ENCODE data around the gene CLEC16A. TPM values are rescaled to one million over a fixed set of nuclear protein-coding genes. Genes with fewer than 3 reads are reported as not detected.

The CLEC16A gene
- total and polyA plus RNA-seq, 9 of the 15 experiments (the other 6 are each of a cell fraction or from before 2014, with no cell fraction given), result 1.00 to 22.3 (median 10.0) TPM

DNA sequence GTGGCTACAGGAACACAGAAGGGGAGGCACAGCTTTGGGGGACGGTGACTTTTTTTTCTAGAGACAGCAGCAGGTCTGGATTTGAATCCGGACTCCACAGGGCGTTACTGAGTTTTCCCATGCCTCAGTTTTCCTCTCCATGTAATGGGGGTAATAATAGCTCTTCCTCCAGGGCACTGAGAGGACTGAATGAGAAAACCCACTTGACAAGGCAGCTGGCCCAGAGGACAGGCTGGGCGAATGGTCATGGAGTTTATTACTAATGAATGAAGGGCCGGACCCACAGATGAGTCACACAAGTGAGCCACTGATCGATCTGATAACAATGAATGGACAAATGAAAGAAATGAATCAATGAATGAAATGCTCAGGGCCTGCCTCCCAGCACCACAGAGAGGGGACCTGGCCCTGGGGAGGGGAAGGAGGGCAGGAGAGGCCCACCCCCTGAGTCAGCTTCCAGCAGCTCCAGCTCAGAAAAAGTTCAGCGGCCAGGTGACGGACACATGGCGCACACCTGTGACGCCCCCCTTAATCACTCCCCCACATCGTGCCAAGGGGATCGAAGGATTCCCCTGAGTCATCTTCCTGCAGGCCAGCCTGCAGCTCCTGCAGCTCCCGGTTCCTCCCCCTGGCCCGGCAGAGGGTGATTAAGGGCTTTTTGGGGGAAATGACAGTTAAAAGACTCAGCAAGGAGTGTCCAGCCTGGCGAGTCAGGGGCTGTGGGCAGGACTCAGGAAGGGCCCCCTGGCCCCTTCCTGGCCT, 257.3 kb downstream of the CLEC16A start (continued):
- TF ChIP-seq, protein P1, sequence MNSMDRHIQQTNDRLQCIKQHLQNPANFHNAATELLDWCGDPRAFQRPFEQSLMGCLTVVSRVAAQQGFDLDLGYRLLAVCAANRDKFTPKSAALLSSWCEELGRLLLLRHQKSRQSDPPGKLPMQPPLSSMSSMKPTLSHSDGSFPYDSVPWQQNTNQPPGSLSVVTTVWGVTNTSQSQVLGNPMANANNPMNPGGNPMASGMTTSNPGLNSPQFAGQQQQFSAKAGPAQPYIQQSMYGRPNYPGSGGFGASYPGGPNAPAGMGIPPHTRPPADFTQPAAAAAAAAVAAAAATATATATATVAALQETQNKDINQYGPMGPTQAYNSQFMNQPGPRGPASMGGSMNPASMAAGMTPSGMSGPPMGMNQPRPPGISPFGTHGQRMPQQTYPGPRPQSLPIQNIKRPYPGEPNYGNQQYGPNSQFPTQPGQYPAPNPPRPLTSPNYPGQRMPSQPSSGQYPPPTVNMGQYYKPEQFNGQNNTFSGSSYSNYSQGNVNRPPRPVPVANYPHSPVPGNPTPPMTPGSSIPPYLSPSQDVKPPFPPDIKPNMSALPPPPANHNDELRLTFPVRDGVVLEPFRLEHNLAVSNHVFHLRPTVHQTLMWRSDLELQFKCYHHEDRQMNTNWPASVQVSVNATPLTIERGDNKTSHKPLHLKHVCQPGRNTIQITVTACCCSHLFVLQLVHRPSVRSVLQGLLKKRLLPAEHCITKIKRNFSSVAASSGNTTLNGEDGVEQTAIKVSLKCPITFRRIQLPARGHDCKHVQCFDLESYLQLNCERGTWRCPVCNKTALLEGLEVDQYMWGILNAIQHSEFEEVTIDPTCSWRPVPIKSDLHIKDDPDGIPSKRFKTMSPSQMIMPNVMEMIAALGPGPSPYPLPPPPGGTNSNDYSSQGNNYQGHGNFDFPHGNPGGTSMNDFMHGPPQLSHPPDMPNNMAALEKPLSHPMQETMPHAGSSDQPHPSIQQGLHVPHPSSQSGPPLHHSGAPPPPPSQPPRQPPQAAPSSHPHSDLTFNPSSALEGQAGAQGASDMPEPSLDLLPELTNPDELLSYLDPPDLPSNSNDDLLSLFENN (IDR thresholded peaks at IDR 0.05; ENCODE audit: low read depth in 2 of 2, low read length in 2 of 2), result no peak
- no peak for TF ChIP-seq SMAD2 (IDR thresholded peaks at IDR 0.05; ENCODE audit: low read depth, low read length)
- TF ChIP-seq, protein P2, sequence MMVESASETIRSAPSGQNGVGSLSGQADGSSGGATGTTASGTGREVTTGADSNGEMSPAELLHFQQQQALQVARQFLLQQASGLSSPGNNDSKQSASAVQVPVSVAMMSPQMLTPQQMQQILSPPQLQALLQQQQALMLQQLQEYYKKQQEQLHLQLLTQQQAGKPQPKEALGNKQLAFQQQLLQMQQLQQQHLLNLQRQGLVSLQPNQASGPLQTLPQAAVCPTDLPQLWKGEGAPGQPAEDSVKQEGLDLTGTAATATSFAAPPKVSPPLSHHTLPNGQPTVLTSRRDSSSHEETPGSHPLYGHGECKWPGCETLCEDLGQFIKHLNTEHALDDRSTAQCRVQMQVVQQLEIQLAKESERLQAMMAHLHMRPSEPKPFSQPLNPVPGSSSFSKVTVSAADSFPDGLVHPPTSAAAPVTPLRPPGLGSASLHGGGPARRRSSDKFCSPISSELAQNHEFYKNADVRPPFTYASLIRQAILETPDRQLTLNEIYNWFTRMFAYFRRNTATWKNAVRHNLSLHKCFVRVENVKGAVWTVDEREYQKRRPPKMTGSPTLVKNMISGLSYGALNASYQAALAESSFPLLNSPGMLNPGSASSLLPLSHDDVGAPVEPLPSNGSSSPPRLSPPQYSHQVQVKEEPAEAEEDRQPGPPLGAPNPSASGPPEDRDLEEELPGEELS (CRISPR knock-in tag; IDR thresholded peaks at IDR 0.05; ENCODE audit: borderline replicate concordance), result no peak
- no peak for TF ChIP-seq ZNF57 (CRISPR knock-in tag; IDR thresholded peaks at IDR 0.05)
- TF ChIP-seq, protein P3, sequence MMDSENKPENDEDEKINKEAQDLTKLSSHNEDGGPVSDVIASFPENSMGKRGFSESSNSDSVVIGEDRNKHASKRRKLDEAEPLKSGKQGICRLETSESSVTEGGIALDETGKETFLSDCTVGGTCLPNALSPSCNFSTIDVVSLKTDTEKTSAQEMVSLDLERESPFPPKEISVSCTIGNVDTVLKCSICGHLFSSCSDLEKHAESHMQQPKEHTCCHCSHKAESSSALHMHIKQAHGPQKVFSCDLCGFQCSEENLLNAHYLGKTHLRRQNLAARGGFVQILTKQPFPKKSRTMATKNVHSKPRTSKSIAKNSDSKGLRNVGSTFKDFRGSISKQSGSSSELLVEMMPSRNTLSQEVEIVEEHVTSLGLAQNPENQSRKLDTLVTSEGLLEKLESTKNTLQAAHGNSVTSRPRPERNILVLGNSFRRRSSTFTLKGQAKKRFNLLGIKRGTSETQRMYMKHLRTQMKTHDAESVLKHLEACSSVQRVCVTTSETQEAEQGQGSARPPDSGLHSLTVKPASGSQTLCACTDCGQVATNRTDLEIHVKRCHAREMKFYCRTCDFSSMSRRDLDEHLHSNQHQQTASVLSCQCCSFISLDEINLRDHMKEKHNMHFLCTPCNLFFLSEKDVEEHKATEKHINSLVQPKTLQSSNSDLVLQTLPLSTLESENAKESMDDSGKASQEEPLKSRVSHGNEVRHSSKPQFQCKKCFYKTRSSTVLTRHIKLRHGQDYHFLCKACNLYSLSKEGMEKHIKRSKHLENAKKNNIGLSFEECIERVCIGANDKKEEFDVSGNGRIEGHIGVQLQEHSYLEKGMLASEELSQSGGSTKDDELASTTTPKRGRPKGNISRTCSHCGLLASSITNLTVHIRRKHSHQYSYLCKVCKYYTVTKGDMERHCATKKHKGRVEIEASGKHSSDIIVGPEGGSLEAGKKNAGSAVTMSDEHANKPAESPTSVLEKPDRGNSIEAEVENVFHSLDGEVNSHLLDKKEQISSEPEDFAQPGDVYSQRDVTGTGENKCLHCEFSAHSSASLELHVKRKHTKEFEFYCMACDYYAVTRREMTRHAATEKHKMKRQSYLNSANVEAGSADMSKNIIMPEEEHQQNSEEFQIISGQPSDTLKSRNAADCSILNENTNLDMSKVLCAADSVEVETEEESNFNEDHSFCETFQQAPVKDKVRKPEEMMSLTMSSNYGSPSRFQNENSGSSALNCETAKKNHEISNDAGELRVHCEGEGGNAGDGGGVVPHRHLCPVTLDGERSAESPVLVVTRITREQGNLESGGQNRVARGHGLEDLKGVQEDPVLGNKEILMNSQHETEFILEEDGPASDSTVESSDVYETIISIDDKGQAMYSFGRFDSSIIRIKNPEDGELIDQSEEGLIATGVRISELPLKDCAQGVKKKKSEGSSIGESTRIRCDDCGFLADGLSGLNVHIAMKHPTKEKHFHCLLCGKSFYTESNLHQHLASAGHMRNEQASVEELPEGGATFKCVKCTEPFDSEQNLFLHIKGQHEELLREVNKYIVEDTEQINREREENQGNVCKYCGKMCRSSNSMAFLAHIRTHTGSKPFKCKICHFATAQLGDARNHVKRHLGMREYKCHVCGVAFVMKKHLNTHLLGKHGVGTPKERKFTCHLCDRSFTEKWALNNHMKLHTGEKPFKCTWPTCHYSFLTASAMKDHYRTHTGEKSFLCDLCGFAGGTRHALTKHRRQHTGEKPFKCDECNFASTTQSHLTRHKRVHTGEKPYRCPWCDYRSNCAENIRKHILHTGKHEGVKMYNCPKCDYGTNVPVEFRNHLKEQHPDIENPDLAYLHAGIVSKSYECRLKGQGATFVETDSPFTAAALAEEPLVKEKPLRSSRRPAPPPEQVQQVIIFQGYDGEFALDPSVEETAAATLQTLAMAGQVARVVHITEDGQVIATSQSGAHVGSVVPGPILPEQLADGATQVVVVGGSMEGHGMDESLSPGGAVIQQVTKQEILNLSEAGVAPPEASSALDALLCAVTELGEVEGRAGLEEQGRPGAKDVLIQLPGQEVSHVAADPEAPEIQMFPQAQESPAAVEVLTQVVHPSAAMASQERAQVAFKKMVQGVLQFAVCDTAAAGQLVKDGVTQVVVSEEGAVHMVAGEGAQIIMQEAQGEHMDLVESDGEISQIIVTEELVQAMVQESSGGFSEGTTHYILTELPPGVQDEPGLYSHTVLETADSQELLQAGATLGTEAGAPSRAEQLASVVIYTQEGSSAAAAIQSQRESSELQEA (IDR thresholded peaks at IDR 0.05; ENCODE audit: low read depth), result no peak
- TF ChIP-seq ZSCAN32 (CRISPR knock-in tag; IDR thresholded peaks at IDR 0.05), result no peak
- peak in 1 of 2 experiments; percentile 71; a peak in 2 of 4 replicates for TF ChIP-seq TRIM24 (IDR thresholded peaks at IDR 0.05)
- TF ChIP-seq PTRF (tag; IDR thresholded peaks at IDR 0.05), result no peak
- 0 out of 2 replicates have a peak, but pooled peaks have one; percentile 34 for TF ChIP-seq SP1 (CRISPR knock-in tag; IDR thresholded peaks at IDR 0.05)
- no peak for TF ChIP-seq BRF1 (IDR thresholded peaks at IDR 0.05; ENCODE audit: borderline replicate concordance, extremely low read depth, insufficient read length)
- no peak for TF ChIP-seq POLR2AphosphoS5 (IDR thresholded peaks at IDR 0.05; ENCODE audit: control insufficient read depth, insufficient read depth, low read depth, low read length)
- no peak for TF ChIP-seq SIX5 (IDR thresholded peaks at IDR 0.05; ENCODE audit: borderline replicate concordance in 1 of 2, insufficient read depth in 1 of 2, low read depth in 1 of 2, low read length in 2 of 2)

All from K562 (cell line).